Caco-2 (cell line): Measurements from ENCODE around the gene KRCC1. TPM values are rescaled to one million over a fixed set of nuclear protein-coding genes. Genes with fewer than 3 reads are reported as not detected.

Experiments
- BruUV-seq: library from RNA; stranded (reverse); fragments of 400-500 nt; replicated peaks from 2 replicates; lab custom pipeline; 2021; lab: Mats Ljungman, UMichigan
- CTCF ChIA-PET: fragments of 300-600 bp; sonication (Branson Sonifier 250); formaldehyde crosslinking; loops from one replicate; lab custom pipeline; 2022; ENCODE audit warnings: antibody characterized with exemption; lab: Charles Lee
- POLR2A ChIA-PET: fragments of 300-600 bp; sonication (Branson Sonifier 250); formaldehyde crosslinking; loops from one replicate; lab custom pipeline; 2022; ENCODE audit warnings: antibody characterized with exemption; lab: Charles Lee
- DNase-seq, 2 experiments: peaks; one replicate each; pipeline versions ENCODE4 v3.0.0 to v3.0.0-alpha.2; 2020 to 2022
- H3K27me3 ChIP-seq: replicated peaks from 2 replicates; pipeline ENCODE4 v1.6.0; 2011; ENCODE audit warnings: low read length; ENCODE audit not compliant: control insufficient read depth, insufficient read depth
- H3K36me3 ChIP-seq: 2 replicates; pipeline ENCODE4 v1.5.1; 2011; ENCODE audit warnings: low read length; ENCODE audit not compliant: control insufficient read depth, insufficient read depth
- H3K4me1 ChIP-seq: fragments of 250-450 bp; sonication (Bioruptor Pico); 2 replicates; pipeline ENCODE4 v1.5.1; 2020; ENCODE audit warnings: mild to moderate bottlenecking
- H3K4me3 ChIP-seq: 2 replicates; pipeline ENCODE4 v1.5.1; 2011; ENCODE audit warnings: low read depth, mild to moderate bottlenecking, control low read depth, low read length
- H3K9me3 ChIP-seq: fragments of 250-450 bp; sonication (Bioruptor Pico); 2 replicates; pipeline ENCODE4 v1.5.1; 2020; ENCODE audit warnings: mild to moderate bottlenecking, moderate library complexity
- H3K27ac Mint-ChIP-seq: one replicate; pipeline ENCODE4 v1.8.0; 2022; ENCODE audit warnings: mixed read lengths; ENCODE audit not compliant: unreplicated experiment
- H3K27me3 Mint-ChIP-seq: one replicate; pipeline ENCODE4 v1.8.0; 2022; ENCODE audit warnings: mixed read lengths; ENCODE audit not compliant: insufficient read depth, unreplicated experiment
- H3K36me3 Mint-ChIP-seq: one replicate; pipeline ENCODE4 v1.8.0; 2022; ENCODE audit warnings: mild to moderate bottlenecking, mixed read lengths; ENCODE audit not compliant: insufficient read depth, unreplicated experiment
- H3K4me1 Mint-ChIP-seq: one replicate; pipeline ENCODE4 v1.8.0; 2022; ENCODE audit warnings: low read depth, mixed read lengths; ENCODE audit not compliant: unreplicated experiment
- H3K4me3 Mint-ChIP-seq: one replicate; pipeline ENCODE4 v1.8.0; 2022; ENCODE audit warnings: mild to moderate bottlenecking, moderate library complexity, mixed read lengths; ENCODE audit not compliant: unreplicated experiment
- H3K9me3 Mint-ChIP-seq: one replicate; pipeline ENCODE4 v1.8.0; 2022; ENCODE audit warnings: mixed read lengths; ENCODE audit not compliant: unreplicated experiment
- intact Hi-C: fragments of 100-400 bp; cut with micrococcal nuclease; formaldehyde crosslinking; loops from one replicate; pipeline ENCODE4 v1.10.0; 2022; ENCODE audit not compliant: unreplicated experiment
- total RNA-seq: library from RNA; stranded (reverse); gene quantifications from 2 replicates; pipeline ENCODE4 v1.2.3, GENCODE V29; 2022
- TF ChIP-seq, protein P1 (sequence below), 2 experiments: fragments of 200-600 bp in 1 of 2; IDR thresholded peaks; 1 replicate in 1 of 2; 2 replicates in 1 of 2; pipeline versions ENCODE4 v1.5.1 to v1.8.0; 2011 to 2022; ENCODE audit warnings: antibody characterized with exemption in 1 of 2, control low read depth in 1 of 2, inconsistent platforms in 1 of 2, low read depth in 1 of 2, low read length in 1 of 2, mild to moderate bottlenecking in 1 of 2, moderate library complexity in 1 of 2; ENCODE audit not compliant: insufficient read depth in 1 of 2, severe bottlenecking in 1 of 2, unreplicated experiment in 1 of 2

Gene KRCC1
- total RNA-seq, 1 experiment from 2014 or later = 7.6 TPM

- H3K4me3 Mint-ChIP-seq = no peak overlapping the region
- no peaks in the 10 kb centered on the region for H3K27me3 Mint-ChIP-seq
- no peaks in the 10 kb centered on the region for H3K27me3 ChIP-seq
- H3K4me3 ChIP-seq = no peak overlapping the region
- DNase-seq = no peak
- TF ChIP-seq, protein P1, sequence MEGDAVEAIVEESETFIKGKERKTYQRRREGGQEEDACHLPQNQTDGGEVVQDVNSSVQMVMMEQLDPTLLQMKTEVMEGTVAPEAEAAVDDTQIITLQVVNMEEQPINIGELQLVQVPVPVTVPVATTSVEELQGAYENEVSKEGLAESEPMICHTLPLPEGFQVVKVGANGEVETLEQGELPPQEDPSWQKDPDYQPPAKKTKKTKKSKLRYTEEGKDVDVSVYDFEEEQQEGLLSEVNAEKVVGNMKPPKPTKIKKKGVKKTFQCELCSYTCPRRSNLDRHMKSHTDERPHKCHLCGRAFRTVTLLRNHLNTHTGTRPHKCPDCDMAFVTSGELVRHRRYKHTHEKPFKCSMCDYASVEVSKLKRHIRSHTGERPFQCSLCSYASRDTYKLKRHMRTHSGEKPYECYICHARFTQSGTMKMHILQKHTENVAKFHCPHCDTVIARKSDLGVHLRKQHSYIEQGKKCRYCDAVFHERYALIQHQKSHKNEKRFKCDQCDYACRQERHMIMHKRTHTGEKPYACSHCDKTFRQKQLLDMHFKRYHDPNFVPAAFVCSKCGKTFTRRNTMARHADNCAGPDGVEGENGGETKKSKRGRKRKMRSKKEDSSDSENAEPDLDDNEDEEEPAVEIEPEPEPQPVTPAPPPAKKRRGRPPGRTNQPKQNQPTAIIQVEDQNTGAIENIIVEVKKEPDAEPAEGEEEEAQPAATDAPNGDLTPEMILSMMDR (IDR thresholded peaks at IDR 0.05; ENCODE audit: insufficient read depth in 1 of 2, low read depth in 1 of 2, low read length in 1 of 2, severe bottlenecking in 1 of 2, unreplicated experiment in 1 of 2) = no peak
- no peaks in the 10 kb centered on the region for H3K36me3 Mint-ChIP-seq
- H3K27ac Mint-ChIP-seq = no peak overlapping the region
- no peaks in the 10 kb centered on the region for H3K9me3 ChIP-seq
- H3K9me3 Mint-ChIP-seq = no peaks in the 10 kb centered on the region
- no peaks in the 10 kb centered on the region for H3K36me3 ChIP-seq
- BruUV-seq = no TSS peak
- POLR2A ChIA-PET = no interaction called here
- H3K4me1 Mint-ChIP-seq = peaks cover 12% of the 10 kb centered on the region
- CTCF ChIA-PET = no interaction called here
- 0 out of 2 replicates have a peak, but pooled peaks cover 3% of the 10 kb centered on the region for H3K4me1 ChIP-seq
- intact Hi-C loops = no loop called here
Measured at GRCh38 chr2:88066543-88066942, 11.0 kb upstream of the KRCC1 start.

DNA sequence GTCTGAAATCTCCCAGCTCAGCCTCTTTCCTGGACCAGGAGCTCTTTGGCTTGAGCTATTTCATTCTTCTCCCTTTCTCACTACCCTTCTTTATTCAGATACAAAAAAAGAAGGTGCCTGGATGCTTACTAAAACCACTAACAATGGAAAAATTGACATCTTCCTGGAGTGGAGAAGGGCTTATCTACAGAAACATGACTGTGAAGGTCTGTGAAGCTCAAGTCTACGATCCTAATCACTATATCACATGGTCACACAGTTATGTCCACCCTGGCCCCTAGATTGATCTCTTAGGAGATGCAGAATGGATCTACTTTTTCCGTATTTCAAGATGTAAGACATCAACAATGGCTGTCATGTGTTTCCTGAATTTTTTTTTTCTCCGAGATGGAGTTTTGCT is 5.7 kb upstream of the KRCC1 start:
- Mint-ChIP-seq H3K27me3 (no peaks in the 10 kb centered on the region), H3K27ac (no peak overlapping the region), H3K4me3 (no peak overlapping the region), H3K9me3 (no peaks in the 10 kb centered on the region), H3K4me1 (peaks cover 25% of the 10 kb centered on the region), H3K36me3 (no peaks in the 10 kb centered on the region)
- Histone ChIP-seq H3K4me3 (no peak overlapping the region), H3K36me3 (no peaks in the 10 kb centered on the region), H3K27me3 (no peaks in the 10 kb centered on the region), H3K9me3 (no peaks in the 10 kb centered on the region), H3K4me1 (peaks cover 16% of the 10 kb centered on the region)
- CTCF ChIA-PET = interaction anchor here (0.7 to 2.3 kb wide), 18 partner anchors 10 to 315 kb away, joined by 3 to 146 read pairs (median 7); partner anchors contain the start of gene FABP1
- BruUV-seq = no TSS peak
- POLR2A ChIA-PET = interaction anchor here (1.1 kb wide), 1 partner anchor 99 kb away, joined by 3 read pairs; no protein-coding TSS in a partner anchor
- intact Hi-C loops = loop anchor here (5.0 kb wide), 1 partner anchor 56 kb away; no protein-coding TSS in a partner anchor
- no peak for DNase-seq
- TF ChIP-seq, protein P1 (IDR thresholded peaks at IDR 0.05; ENCODE audit: insufficient read depth in 1 of 2, low read depth in 1 of 2, low read length in 1 of 2, severe bottlenecking in 1 of 2, unreplicated experiment in 1 of 2) = no peak

DNA sequence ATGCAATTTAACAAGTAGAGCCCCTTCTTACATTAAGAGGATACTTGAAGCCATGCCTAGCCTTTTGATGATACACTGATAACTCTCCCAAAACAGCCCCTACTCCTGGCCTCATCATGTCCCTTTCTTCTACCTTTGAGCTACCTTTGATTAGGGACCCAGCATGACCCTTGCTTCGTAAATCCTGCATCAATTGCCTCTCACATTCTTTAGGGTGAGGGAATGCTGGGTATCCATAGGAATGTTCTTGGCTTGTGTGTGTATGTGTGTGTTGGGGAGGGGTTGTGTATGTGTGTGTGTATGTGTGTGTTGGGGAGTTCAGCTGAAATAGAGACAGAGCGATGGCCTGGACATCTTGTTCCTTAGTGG is 5.3 kb upstream of the KRCC1 start:
- H3K4me3 Mint-ChIP-seq = no peak overlapping the region
- H3K27ac Mint-ChIP-seq = no peak overlapping the region
- no peaks in the 10 kb centered on the region for H3K9me3 Mint-ChIP-seq
- no peaks in the 10 kb centered on the region for H3K9me3 ChIP-seq
- intact Hi-C loops = loop anchor here (1.0 to 5.0 kb wide), 4 partner anchors 56 to 126 kb away; no protein-coding TSS in a partner anchor
- no peaks in the 10 kb centered on the region for H3K36me3 ChIP-seq
- peaks cover 20% of the 10 kb centered on the region for H3K4me1 ChIP-seq
- H3K27me3 Mint-ChIP-seq = no peaks in the 10 kb centered on the region
- peaks cover 29% of the 10 kb centered on the region for H3K4me1 Mint-ChIP-seq
- TF ChIP-seq, protein P1 (IDR thresholded peaks at IDR 0.05; ENCODE audit: insufficient read depth in 1 of 2, low read depth in 1 of 2, low read length in 1 of 2, severe bottlenecking in 1 of 2, unreplicated experiment in 1 of 2) = no peak
- no peak for DNase-seq
- H3K4me3 ChIP-seq = no peak overlapping the region
- BruUV-seq = no TSS peak
- no peaks in the 10 kb centered on the region for H3K27me3 ChIP-seq
- ChIA-PET POLR2A (interaction anchor here (1.1 kb wide), 1 partner anchor 99 kb away, joined by 3 read pairs; no protein-coding TSS in a partner anchor), CTCF (interaction anchor here (0.7 to 2.3 kb wide), 30 partner anchors 11 to 316 kb away, joined by 3 to 146 read pairs (median 5); partner anchors contain the start of genes FABP1 and THNSL2)
- peaks cover 2% of the 10 kb centered on the region for H3K36me3 Mint-ChIP-seq
